ENCODE data around the gene ABRAXAS1.
"Not testable (repeated sequence)": the region's sequence is repeated elsewhere in the genome, so short reads cannot be mapped to it uniquely, and the experiment has no call there.

Gene ABRAXAS1

GRCh38 chr4:83484500-83485461, at the start of gene ABRAXAS1:
Gene ABRAXAS1, minus strand, starts transcription at chr4:83485100. Its CDS starts 28 bp downstream, at chr4:83485072.
- DNase-seq (ENCODE audit: low spot score) = peak; percentile 98

DNA sequence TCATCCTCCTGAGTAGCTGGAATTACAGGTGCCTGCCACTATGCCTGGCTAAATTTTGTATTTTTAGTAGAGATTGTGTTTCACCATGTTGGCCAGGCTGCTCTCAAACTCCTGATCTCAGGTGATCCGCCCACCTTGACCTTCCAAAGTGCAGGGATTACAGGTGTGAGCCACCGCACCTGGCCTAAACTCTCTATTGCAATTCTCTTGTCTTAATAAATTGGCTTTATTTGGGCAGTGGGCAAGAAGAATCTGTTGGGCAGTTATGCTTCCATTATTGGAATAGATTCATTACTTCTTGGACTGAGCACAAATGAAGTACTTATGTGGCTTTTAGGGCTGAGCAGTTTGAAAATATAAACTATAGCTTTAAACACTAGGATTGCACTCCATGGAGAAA, 42.8 kb upstream of the ABRAXAS1 start:
- DNase-seq (ENCODE audit: low spot score) = no peak

GRCh38 chr4:83522239-83522638, 37.3 kb upstream of the ABRAXAS1 start:
- no peak for DNase-seq (ENCODE audit: low spot score)

GRCh38 chr4:83516042-83516772, 31.3 kb upstream of the ABRAXAS1 start:
- DNase-seq (ENCODE audit: low spot score) = peak; percentile 26

DNA sequence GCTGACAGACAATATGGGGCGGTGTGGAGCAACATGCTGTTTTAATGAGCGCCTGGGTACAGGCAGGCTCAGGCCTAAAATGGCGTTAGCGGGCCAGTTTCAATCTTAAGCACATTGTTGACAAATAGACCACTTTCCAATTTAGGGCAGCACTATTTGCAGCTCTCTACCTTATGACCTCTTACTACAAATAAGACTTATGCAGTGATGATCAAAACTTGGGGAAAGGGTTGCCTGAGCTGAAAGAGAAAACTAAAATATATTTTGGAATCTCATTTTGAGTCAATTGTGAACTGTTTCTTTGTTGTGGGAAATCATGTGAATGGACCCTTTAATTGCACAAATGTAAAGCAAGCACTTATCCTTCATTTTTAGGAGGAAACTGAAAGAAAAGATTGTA, 25.5 kb upstream of the ABRAXAS1 start:
- no peak for DNase-seq (ENCODE audit: low spot score)

- DNase-seq (ENCODE audit: low spot score) = peak; percentile 52
Measured at GRCh38 chr4:83509156-83509585, 24.3 kb upstream of the ABRAXAS1 start.

- no peak for DNase-seq (ENCODE audit: low spot score)
Measured at GRCh38 chr4:83504996-83505395, 20.1 kb upstream of the ABRAXAS1 start.

DNA sequence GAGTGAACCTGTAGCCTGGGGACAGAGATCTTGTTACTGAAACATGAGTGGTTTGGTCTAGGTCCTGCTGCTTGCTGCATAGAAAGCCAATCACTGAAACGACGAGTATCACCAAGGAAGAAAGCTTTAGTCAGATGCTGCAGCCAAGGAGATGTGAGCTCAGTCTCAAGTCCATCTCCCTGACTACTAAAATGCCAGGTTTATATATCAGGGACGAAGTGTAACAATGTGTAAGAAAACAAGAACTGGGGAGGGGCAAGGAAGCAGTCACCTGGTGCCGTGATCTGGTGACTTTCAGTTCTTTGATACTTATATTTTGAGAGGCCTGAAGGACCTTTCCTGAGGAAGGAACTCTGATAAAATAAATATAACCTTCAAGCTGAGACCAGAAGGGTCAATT, 19.6 kb upstream of the ABRAXAS1 start:
- no peak for DNase-seq (ENCODE audit: low spot score)

- DNase-seq (ENCODE audit: low spot score) = no peak
Measured at GRCh38 chr4:83503974-83504373, 19.1 kb upstream of the ABRAXAS1 start.

GRCh38 chr4:83501671-83502070, 16.8 kb upstream of the ABRAXAS1 start:
- not testable (repeated sequence) for DNase-seq (ENCODE audit: low spot score)

DNA sequence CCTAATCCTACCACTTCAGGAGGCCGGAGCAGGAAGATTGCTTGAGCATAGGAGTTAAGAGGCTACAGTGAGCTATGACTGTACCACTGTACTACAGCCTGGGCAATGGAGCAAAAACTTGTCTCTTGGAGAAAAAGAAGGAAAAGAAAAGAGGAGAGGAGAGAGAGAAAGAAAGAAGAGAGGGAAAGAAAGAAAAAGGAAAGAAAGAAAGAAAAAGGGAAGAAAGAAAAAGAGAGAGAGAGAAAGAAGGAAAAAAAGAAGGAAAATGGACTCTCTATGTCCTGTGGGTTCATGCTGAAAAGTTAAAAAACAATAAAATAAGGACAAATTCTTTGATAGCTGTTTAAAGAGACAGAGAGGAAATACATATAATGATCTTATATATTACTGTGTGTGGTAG, 13.3 kb upstream of the ABRAXAS1 start:
- no peak for DNase-seq (ENCODE audit: low spot score)

- DNase-seq (ENCODE audit: low spot score) = not testable (repeated sequence)
Measured at GRCh38 chr4:83496085-83496917, 11.4 kb upstream of the ABRAXAS1 start.

DNA sequence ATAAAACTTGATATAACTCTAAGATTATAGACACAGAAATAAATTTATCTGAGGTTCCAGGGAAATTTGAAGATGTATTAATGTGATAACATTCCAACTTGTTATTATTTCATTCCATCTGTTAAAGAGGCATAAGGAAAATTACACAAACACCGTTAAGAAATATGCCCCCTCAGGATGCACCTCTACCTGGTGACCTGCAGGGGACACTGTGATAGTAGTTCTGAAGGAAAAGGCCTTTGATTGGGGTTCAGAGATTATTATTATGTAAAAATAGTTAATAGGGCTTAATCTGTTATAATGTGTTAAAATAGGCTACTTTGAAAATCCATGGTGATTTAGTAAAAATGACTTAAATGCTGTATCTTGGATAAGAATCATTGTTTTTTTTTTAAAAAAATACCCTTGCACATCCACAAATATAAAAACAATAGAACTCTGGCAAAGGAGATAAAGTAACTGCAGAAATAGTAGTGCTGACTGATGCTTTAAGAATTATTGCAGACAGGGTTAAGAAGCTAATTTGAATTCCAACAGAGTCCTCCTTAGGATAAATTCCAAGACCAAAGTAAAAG, 6.1 kb upstream of the ABRAXAS1 start:
- DNase-seq (ENCODE audit: low spot score) = peak; percentile 32

DNA sequence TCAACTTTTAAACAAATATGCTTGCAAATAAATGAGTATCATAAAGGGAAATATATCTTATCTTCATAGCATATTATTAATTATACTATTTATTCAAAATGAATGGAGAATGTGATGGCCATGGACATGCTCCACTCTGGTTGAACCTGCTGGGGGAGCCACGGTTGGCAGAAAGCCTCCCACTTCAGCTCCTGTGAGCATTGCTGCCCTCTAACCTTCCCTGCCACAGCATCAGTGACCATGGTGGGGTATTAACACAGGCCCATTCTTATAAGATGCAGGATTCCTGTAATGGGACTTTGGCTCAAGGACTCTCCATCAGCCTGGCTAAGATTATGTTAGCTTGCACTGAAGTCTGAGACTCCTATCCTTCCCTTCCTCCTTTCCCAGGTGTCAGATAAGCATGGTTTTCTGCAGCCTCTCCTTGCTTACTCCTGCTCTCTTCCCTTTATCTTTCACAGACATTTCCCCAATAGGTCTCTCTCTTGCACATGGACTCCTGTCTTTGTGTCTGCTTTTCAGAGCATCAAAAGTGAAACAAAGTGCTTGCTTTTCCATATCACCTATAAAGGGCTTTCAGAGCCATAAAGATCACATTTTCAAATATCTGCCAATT, 4.9 kb upstream of the ABRAXAS1 start:
- DNase-seq (ENCODE audit: low spot score) = no peak

DNA sequence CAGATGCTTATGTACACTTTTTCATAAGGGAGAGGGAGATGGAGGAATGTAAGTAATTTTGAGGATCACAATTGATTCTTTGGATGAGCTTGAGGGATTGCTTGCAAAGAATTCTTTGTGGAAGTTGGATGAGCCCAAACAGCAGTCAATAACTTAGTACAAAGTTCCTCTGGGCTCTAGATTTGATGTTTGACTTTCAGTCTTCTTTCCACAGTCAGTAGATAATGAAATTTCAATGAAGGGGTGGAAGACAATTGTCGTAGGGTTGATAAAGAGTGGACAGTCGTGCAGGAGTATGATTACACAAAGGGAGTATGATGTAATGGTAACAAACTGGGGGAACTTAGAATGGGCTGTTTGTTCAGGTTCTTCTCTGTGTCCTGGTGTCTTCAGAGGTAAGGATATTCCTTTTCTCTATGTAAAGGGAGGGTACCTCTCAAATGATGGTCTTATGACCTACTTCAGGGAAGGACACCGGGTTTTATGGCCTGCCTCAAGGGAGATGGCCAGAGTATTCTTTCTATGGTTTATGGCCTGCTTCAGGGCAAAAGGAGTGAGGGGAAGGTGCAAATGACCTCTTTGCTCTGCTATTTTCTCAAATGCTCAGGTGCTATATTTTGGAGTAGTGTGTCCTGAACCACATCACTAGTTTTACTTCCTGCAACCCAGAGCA, 1.7 kb upstream of the ABRAXAS1 start:
- DNase-seq (ENCODE audit: low spot score) = no peak

GRCh38 chr4:83473966-83474365, 10.9 kb downstream of the ABRAXAS1 start:
- DNase-seq (ENCODE audit: low spot score) = no peak

- no peak for DNase-seq (ENCODE audit: low spot score)
Measured at GRCh38 chr4:83473423-83473822, 11.5 kb downstream of the ABRAXAS1 start.

DNA sequence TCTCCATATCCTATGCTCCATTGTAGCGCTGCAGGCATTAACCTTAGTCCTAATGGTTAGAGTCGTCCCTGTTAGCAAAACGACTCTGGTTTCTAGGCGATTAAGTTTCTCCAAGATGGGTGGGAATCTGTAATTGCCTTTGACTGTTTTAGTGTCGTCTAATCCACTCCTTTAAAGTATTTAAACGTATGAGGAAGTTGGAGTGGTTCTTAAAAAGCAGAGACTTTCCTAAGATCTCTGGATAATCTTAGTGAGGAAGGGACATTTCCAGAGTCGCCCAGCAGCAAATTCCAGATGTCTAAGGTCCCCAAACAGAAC, 28.8 kb downstream of the ABRAXAS1 start:
- no peak for DNase-seq (ENCODE audit: low spot score)

DNA sequence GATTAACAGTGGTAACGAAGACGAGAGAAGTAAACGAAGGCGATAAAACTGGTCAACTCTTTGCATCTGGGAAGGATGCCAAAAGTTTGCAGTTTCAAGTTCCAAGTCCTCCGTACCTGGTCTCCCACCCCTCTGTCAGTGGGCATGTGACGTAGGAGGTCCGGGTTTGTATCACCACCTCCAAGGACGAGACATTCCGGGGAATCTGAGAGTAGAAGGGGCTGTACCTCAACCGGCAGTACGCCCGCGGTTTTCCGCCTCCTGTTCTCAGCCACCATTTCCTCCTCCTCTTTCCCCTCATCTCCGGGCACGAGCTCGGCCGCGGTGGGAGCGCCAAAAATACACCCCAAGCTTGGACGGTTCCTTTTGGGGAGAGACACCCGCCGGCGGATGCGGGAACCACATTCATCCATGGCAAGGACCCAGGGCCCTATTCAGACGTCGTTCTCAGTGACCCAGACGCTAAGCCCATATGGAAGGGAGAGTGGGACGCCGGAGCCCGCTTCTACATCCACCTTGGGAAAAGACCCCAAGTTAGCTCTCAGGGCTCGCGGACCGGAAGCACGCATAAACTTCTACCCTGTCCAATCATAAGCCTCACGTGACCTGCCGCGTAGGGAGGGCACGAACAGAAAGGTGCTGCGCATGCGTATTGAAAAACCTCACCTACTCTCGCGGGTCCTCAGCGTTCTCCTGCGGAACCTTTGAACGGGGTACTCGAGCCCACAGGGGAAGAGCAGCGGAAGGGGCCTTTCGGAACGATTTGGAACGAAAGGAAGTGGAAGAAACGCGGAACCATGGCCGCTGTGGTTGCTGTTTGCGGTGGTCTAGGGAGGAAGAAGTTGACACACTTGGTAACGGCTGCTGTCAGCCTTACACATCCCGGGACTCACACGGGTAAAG, 29.4 kb downstream of the ABRAXAS1 start, which contains the start of the genes HELQ and MRPS18C:
Gene HELQ, minus strand, starts transcription at position 543 of the 903 bp plus-strand sequence. Its CDS starts 130 bp downstream, at position 413.
Gene MRPS18C, plus strand, starts transcription at position 778 of the 903 bp plus-strand sequence. Its CDS starts 20 bp downstream, at position 798.
- peak; percentile 97 for DNase-seq (ENCODE audit: low spot score)

Measured in GM03348 (cell line).